ENCODE results near the gene RHBDL3. TPM values are rescaled to one million over a fixed set of nuclear protein-coding genes. Genes with fewer than 3 reads are reported as not detected.
"Not testable (repeated sequence)": the region's sequence is repeated elsewhere in the genome, so short reads cannot be mapped to it uniquely, and the experiment has no call there.

RHBDL3 gene
- total RNA-seq, 4 donors from 2014 or later = 0.52 to 2.2 (median 1.5) TPM

DNA sequence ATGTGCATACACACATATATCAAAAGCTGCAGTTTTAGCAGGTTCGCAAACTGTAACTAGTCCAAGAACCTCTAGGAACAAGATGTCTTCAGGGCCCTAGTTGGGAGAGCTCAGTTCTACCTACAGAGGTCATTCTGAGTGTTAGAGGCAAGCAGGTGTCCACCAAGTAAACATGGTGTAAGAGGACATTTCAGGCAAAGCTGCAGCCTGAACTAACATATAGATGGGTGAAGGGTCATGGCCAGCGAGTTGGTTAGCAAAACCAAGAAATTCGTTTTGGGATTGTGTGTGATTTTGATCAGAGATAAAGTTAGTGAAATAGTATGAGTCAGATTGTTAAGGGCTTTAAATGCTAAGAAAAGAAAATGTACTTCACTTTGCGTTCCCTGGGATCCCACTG is 51.7 kb downstream of the RHBDL3 start:
- no peaks in the 10 kb centered on the region for H3K4me1 ChIP-seq
- no peaks in the 10 kb centered on the region for H3K27me3 ChIP-seq
- no peak for ATAC-seq
- no peaks in the 10 kb centered on the region for H3K9me3 ChIP-seq
- TF ChIP-seq POLR2AphosphoS5 (IDR thresholded peaks at IDR 0.05) (no peak), POLR2A (IDR thresholded peaks at IDR 0.05) (no peak), EP300 (IDR thresholded peaks at IDR 0.05) (no peak)
- no peak overlapping the region for H3K4me3 ChIP-seq
- 70 to 84% methylated on average over 2 to 4 of the region's 4 CpGs for WGBS, 2 donors (ENCODE audit: low coverage in 1 of 2)
- H3K36me3 ChIP-seq = no peaks in the 10 kb centered on the region
- no peak overlapping the region for H3K27ac ChIP-seq

DNA sequence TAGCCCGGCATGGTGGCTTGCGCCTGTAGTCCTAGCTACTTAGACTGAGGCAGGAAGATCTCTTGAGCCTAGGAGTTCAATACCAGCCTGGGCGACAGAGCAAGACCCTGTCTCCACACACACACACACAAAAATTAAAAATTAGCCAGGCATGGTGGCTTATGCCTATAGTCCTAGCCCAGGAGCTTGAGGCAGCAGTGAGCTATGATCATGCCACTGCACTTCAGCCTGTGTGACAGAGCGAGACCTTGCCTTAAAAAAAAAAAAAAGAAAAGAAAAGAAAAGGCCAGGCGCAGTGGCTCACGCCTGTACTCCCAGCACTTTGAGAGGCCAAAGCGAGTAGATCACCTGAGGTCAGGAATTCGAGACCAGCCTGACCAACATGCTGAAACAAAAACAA is 52.4 kb downstream of the RHBDL3 start:
- no peak for TF ChIP-seq EP300 (IDR thresholded peaks at IDR 0.05)
- TF ChIP-seq POLR2AphosphoS5 (IDR thresholded peaks at IDR 0.05) = no peak
- TF ChIP-seq, protein P1, sequence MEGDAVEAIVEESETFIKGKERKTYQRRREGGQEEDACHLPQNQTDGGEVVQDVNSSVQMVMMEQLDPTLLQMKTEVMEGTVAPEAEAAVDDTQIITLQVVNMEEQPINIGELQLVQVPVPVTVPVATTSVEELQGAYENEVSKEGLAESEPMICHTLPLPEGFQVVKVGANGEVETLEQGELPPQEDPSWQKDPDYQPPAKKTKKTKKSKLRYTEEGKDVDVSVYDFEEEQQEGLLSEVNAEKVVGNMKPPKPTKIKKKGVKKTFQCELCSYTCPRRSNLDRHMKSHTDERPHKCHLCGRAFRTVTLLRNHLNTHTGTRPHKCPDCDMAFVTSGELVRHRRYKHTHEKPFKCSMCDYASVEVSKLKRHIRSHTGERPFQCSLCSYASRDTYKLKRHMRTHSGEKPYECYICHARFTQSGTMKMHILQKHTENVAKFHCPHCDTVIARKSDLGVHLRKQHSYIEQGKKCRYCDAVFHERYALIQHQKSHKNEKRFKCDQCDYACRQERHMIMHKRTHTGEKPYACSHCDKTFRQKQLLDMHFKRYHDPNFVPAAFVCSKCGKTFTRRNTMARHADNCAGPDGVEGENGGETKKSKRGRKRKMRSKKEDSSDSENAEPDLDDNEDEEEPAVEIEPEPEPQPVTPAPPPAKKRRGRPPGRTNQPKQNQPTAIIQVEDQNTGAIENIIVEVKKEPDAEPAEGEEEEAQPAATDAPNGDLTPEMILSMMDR (IDR thresholded peaks at IDR 0.05) = no peak
- no peak for TF ChIP-seq POLR2A (IDR thresholded peaks at IDR 0.05)
- H3K36me3 ChIP-seq = no peaks in the 10 kb centered on the region
- no peak overlapping the region for H3K27ac ChIP-seq
- no peak for ATAC-seq
- H3K27me3 ChIP-seq = no peaks in the 10 kb centered on the region
- H3K9me3 ChIP-seq = no peaks in the 10 kb centered on the region
- WGBS, 2 donors (ENCODE audit: low coverage in 1 of 2) = 93% methylated on average over 6 of the region's 8 CpGs; no CpG with 5 or more reads in 1 of the 2 donors
- no peaks in the 10 kb centered on the region for H3K4me1 ChIP-seq
- H3K4me3 ChIP-seq = no peak overlapping the region

DNA sequence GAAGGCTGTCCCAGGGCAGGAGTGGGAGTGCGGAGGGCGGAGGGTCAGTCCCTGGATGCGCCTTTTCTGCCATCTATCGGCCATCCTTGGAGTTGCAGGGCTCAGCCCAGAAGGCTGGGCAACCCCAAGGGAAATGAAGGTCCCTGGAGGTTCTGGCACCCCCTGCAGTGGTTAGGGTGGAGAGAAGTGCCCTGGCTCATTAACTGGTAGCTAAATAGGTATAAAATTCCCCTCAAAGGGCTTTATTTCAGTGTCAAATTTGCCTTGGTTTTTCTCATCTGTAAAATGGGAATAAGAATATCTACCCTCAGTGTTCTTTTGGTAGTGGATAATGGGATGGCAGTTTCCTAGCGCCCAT is 53.9 kb downstream of the RHBDL3 start:
- Histone ChIP-seq H3K27ac (no peak overlapping the region), H3K9me3 (no peaks in the 10 kb centered on the region), H3K4me1 (peaks cover 0 to 10% (median 0%) of the 10 kb centered on the region in 3 donors), H3K4me3 (no peak overlapping the region), H3K27me3 (no peaks in the 10 kb centered on the region), H3K36me3 (no peaks in the 10 kb centered on the region)
- WGBS, 2 donors (ENCODE audit: low coverage in 1 of 2) = 18 to 39% methylated on average over 2 to 5 of the region's 5 CpGs
- TF ChIP-seq POLR2AphosphoS5 (IDR thresholded peaks at IDR 0.05) (no peak), EP300 (IDR thresholded peaks at IDR 0.05) (no peak)
- TF ChIP-seq, protein P1 (IDR thresholded peaks at IDR 0.05) = peak; percentile 88 to 96 (median 92)
- ATAC-seq = peak; percentile 79

DNA sequence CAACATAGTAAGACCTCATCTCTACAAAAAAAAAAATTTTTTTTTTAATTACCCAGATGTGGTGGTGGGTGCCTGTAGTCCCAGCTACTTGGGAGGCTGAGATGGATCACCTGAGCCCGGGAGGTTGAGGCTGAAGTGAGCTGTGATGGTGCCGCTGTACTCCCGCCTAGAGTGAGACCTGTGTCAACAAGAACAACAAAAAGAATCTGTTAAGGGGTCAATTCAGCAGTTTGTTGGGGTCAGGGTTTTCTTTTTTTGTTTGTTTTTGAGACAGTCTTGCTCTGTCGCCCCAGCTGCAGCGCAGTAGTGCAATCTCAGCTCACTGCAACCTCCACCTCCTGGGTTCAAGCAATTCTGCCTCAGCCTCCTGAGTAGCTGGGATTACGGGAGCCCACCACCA is 54.4 kb downstream of the RHBDL3 start:
- WGBS, 2 donors (ENCODE audit: low coverage in 1 of 2) = 74 to 86% methylated on average over 5 to 6 of the region's 6 CpGs
- not testable (repeated sequence) for H3K27ac ChIP-seq, H3K4me3 ChIP-seq, ATAC-seq, H3K9me3 ChIP-seq, H3K27me3 ChIP-seq, H3K36me3 ChIP-seq
- H3K4me1 ChIP-seq = peaks cover 0 to 11% (median 0%) of the 10 kb centered on the region in 3 donors

DNA sequence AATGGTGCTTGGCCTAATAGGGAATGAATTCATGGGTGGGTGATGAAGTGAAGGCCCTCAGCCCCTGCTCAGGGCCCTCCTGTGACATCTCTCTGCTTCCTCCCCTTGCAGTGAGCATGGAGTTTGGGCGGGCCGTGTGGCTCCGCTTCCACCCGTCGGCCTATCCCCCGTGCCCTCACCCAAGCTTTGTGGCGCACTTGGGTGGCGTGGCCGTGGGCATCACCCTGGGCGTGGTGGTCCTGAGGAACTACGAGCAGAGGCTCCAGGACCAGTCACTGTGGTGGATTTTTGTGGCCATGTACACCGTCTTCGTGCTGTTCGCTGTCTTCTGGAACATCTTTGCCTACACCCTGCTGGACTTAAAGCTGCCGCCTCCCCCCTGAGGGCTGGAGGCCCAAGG is 55.2 kb downstream of the RHBDL3 start:
- H3K4me1 ChIP-seq = peaks cover 0 to 11% (median 0%) of the 10 kb centered on the region in 3 donors
- no peaks in the 10 kb centered on the region for H3K9me3 ChIP-seq
- no peak overlapping the region for H3K4me3 ChIP-seq
- TF ChIP-seq POLR2A (IDR thresholded peaks at IDR 0.05) (no peak), POLR2AphosphoS5 (IDR thresholded peaks at IDR 0.05) (no peak), EP300 (IDR thresholded peaks at IDR 0.05) (no peak)
- TF ChIP-seq, protein P1 (IDR thresholded peaks at IDR 0.05) = no peak
- no peak for ATAC-seq
- no peaks in the 10 kb centered on the region for H3K27me3 ChIP-seq
- no peaks in the 10 kb centered on the region for H3K36me3 ChIP-seq
- H3K27ac ChIP-seq = no peak overlapping the region
- no CpG with 5 or more reads among the region's 15 CpGs for WGBS, 2 donors (ENCODE audit: low coverage in 1 of 2)

DNA sequence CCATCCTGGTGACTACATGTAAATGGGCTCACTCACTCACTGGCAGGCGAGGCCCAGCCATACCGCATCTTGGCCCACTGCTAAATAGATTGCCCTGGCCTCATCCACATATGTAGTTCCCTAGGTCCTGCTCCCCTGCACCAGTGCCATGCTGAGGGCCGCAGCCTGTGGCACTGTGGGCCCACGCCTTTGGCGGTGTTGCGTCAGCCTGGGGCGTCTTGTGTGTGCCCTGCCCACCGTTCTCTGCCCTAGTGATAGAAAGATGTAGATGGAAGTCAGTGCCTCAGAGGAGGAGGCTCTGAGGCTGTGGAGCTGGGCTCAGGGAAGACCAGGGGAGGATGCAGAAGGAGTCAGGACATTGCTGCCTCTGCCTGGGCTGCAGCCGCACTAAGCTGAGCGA is 57.4 kb downstream of the RHBDL3 start:
- TF ChIP-seq POLR2A (IDR thresholded peaks at IDR 0.05) (no peak), POLR2AphosphoS5 (IDR thresholded peaks at IDR 0.05) (no peak), EP300 (IDR thresholded peaks at IDR 0.05) (no peak)
- TF ChIP-seq, protein P1 (IDR thresholded peaks at IDR 0.05) = no peak
- Histone ChIP-seq H3K27me3 (no peaks in the 10 kb centered on the region), H3K4me3 (no peak overlapping the region), H3K4me1 (peaks cover 0 to 11% (median 0%) of the 10 kb centered on the region in 3 donors), H3K27ac (no peak overlapping the region), H3K36me3 (no peaks in the 10 kb centered on the region), H3K9me3 (no peaks in the 10 kb centered on the region)
- ATAC-seq = no peak
- WGBS, 2 donors (ENCODE audit: low coverage in 1 of 2) = no CpG with 5 or more reads among the region's 10 CpGs
